Measurements from ENCODE around the gene ST6GALNAC5.

GRCh38 chr1:77018761-77019160 lies 151.5 kb downstream of the ST6GALNAC5 start:
- TF ChIP-seq CTCF (IDR thresholded peaks at IDR 0.05) (no peak), ZFX (IDR thresholded peaks at IDR 0.05; ENCODE audit: borderline replicate concordance) (no peak)
